Pancreas (tissue), 10 donors: ENCODE data around the gene PTPRR. TPM values are rescaled to one million over a fixed set of nuclear protein-coding genes. Genes with fewer than 3 reads are reported as not detected.
A peak's percentile ranks its signal among the peaks of the same experiment; 100 is the strongest.

Experiments
- ATAC-seq, 4 donors: fragments of 200-7000 bp; cut with Tn5 transposase; one replicate each; pipeline versions ENCODE4 v1.8.0 to v1.9.1; 2020; ENCODE audit warnings: mild to moderate bottlenecking in 4 of 4, moderate library complexity in 4 of 4
- DNase-seq, 6 donors: peaks; one replicate each; pipeline ENCODE4 v3.0.0-alpha.2; 2020
- FAIRE-seq: peaks from 2 replicates; lab custom pipeline; 2012; peaks lifted over from hg19 to GRCh38; lab: Jason Lieb, UNC
- H3K27ac ChIP-seq, 4 donors: fragments of 200-600 bp; sonication (generic); 1 replicate in 3 of 4; 2 replicates in 1 of 4; pipeline versions ENCODE4 v1.5.0 to v1.8.0; 2020
- H3K27me3 ChIP-seq, 4 donors: fragments of 200-600 bp; one replicate each; pipeline ENCODE4 v1.8.0; 2021
- H3K36me3 ChIP-seq, 3 donors: fragments of 200-600 bp; sonication (generic) in 1 of 3; one replicate each; pipeline versions ENCODE4 v1.5.0 to v1.8.0; 2020 to 2021
- H3K4me1 ChIP-seq, 3 donors: fragments of 200-600 bp; one replicate each; pipeline ENCODE4 v1.8.0; 2021
- H3K4me3 ChIP-seq, 4 donors: fragments of 200-600 bp; sonication (generic) in 2 of 4; one replicate each; pipeline versions ENCODE4 v1.5.0 to v1.8.0; 2020 to 2021
- H3K9me3 ChIP-seq, 4 donors: fragments of 200-600 bp; one replicate each; pipeline ENCODE4 v1.8.0; 2021
- CTCF ChIP-seq, 4 donors: fragments of 200-600 bp; sonication (generic) in 3 of 4; IDR thresholded peaks; one replicate each; pipeline versions ENCODE4 v1.5.0 to v1.8.0; 2021; ENCODE audit warnings: antibody characterized with exemption in 4 of 4
- WGBS, 2 donors: extraction: QIAGEN DNeasy Blood & Tissue Kit; methylation state at CpG; one replicate each; pipeline ENCODE4 v1.1.7; 2013; 5-methylcytosine and 5-hydroxymethylcytosine counted together
- intact Hi-C, 3 donors: fragments of 100-400 bp; cut with DNase I; formaldehyde crosslinking; loops; one replicate each; pipeline versions ENCODE4 v1.11.1 to v1.14.2; 2022
- polyA plus RNA-seq, 2 donors: library from polyadenylated mRNA; stranded (reverse); fragments of 200-250 nt; gene quantifications; one replicate each; pipeline ENCODE4 v1.2.3, GENCODE V29; 2013
- total RNA-seq, 6 donors: library from RNA; stranded (reverse); fragmentation: NEBNext Ultra II Directional in 4 of 6; extraction: Animal tissue kit (Norgen Biotek cat#: 25700) in 4 of 6; gene quantifications; one replicate each; pipeline versions ENCODE4 v1.2.1 to v1.2.4, GENCODE V29; 2021 to 2023
- donor health status: healthy with polysubstance abuse.
- donor health status: DM: no; HTN: no; CAD: no; lungs with moderate emphysema.
- donor health status: DM: no; HTN: no; CAD: no.
- donor health status: control.
- donor health status: control.
- donor health status: Bipolar disorder and iron deficiency.
- donor health status: DM: yes; HTN: yes; CAD: no.
- donor health status: DM: no; HTN: no; CAD: no.
- donor health status: DM: no; HTN: no; CAD: no.
- donor health status: DM: yes; HTN: yes; CAD: no.

Gene PTPRR
- total and polyA plus RNA-seq, 8 donors: 0.14 to 0.72 (median 0.23) TPM; not detected in 3

- 57 to 68% methylated on average over 2 of the region's 2 CpGs for WGBS, 2 donors
- TF ChIP-seq CTCF (IDR thresholded peaks at IDR 0.05): no peak
- DNase-seq (no peak), FAIRE-seq (no peak), ATAC-seq (no peak)
- no peak overlapping the region for H3K27ac ChIP-seq
- H3K4me3 ChIP-seq: no peak overlapping the region
- H3K36me3 ChIP-seq: no peaks in the 10 kb centered on the region
- intact Hi-C loops: no loop called here
- no peaks in the 10 kb centered on the region for H3K27me3 ChIP-seq
- H3K9me3 ChIP-seq: no peaks in the 10 kb centered on the region
- peaks cover 0 to 7% (median 2%) of the 10 kb centered on the region in 3 donors for H3K4me1 ChIP-seq
These were observed 158.5 kb downstream of the PTPRR start for GRCh38 chr12:70762000-70762399.

- no peak overlapping the region for H3K27ac ChIP-seq
- intact Hi-C loops: no loop called here
- 86 to 91% methylated on average over 12 of the region's 12 CpGs for WGBS, 2 donors
These were observed 161.2 kb downstream of the PTPRR start for GRCh38 chr12:70759161-70759918.

GRCh38 chr12:70758494-70758845 is 162.1 kb downstream of the PTPRR start:
- Histone ChIP-seq H3K4me1 (peaks cover 0 to 20% (median 8%) of the 10 kb centered on the region in 3 donors), H3K27ac (no peak overlapping the region), H3K27me3 (no peaks in the 10 kb centered on the region), H3K4me3 (no peak overlapping the region), H3K36me3 (no peaks in the 10 kb centered on the region), H3K9me3 (no peaks in the 10 kb centered on the region)
- intact Hi-C loops: no loop called here
- ATAC-seq (no peak), FAIRE-seq (no peak), DNase-seq (no peak)
- WGBS, 2 donors: 88 to 92% methylated on average over 5 of the region's 5 CpGs
- TF ChIP-seq CTCF (IDR thresholded peaks at IDR 0.05): no peak

More at GRCh38 chr12:70759161-70759918, 161.2 kb downstream of the PTPRR start:
- Histone ChIP-seq H3K27me3 (no peaks in the 10 kb centered on the region), H3K36me3 (no peaks in the 10 kb centered on the region), H3K4me3 (no peak overlapping the region), H3K9me3 (no peaks in the 10 kb centered on the region), H3K4me1 (peaks cover 0 to 20% (median 8%) of the 10 kb centered on the region in 3 donors)
- no peak for ATAC-seq
- FAIRE-seq: no peak
- no peak for TF ChIP-seq CTCF (IDR thresholded peaks at IDR 0.05)
- DNase-seq: no peak

GRCh38 chr12:70757830-70758493 is 162.6 kb downstream of the PTPRR start:
- Histone ChIP-seq H3K27ac (no peak overlapping the region), H3K9me3 (no peaks in the 10 kb centered on the region), H3K27me3 (no peaks in the 10 kb centered on the region), H3K4me1 (peaks cover 0 to 20% (median 8%) of the 10 kb centered on the region in 3 donors), H3K4me3 (no peak overlapping the region), H3K36me3 (no peaks in the 10 kb centered on the region)
- ATAC-seq: no peak
- WGBS, 2 donors: 82 to 83% methylated on average over 1 of the region's 1 CpG
- intact Hi-C loops: no loop called here
- no peak for DNase-seq
- FAIRE-seq: no peak
- TF ChIP-seq CTCF (IDR thresholded peaks at IDR 0.05): no peak

- Histone ChIP-seq H3K27me3 (no peaks in the 10 kb centered on the region), H3K4me1 (peaks cover 0 to 20% (median 8%) of the 10 kb centered on the region in 3 donors), H3K27ac (no peak overlapping the region), H3K4me3 (no peak overlapping the region), H3K36me3 (no peaks in the 10 kb centered on the region), H3K9me3 (no peaks in the 10 kb centered on the region)
- ATAC-seq (peak; percentile 30 to 57 (median 50)), FAIRE-seq (no peak), DNase-seq (no peak)
- 8 to 16% methylated on average over 2 of the region's 2 CpGs for WGBS, 2 donors
- intact Hi-C loops: no loop called here
- no peak for TF ChIP-seq CTCF (IDR thresholded peaks at IDR 0.05)
These were observed 163.7 kb downstream of the PTPRR start for GRCh38 chr12:70756791-70757190.
